Measurements from ENCODE around the gene NAALADL2. TPM values are rescaled to one million over a fixed set of nuclear protein-coding genes. Genes with fewer than 3 reads are reported as not detected.

The NAALADL2 gene
- total and polyA plus RNA-seq, 9 of the 15 experiments (the other 6 are each of a cell fraction or from before 2014, with no cell fraction given) = 0.29 to 1.1 (median 0.79) TPM; not detected in 1

DNA sequence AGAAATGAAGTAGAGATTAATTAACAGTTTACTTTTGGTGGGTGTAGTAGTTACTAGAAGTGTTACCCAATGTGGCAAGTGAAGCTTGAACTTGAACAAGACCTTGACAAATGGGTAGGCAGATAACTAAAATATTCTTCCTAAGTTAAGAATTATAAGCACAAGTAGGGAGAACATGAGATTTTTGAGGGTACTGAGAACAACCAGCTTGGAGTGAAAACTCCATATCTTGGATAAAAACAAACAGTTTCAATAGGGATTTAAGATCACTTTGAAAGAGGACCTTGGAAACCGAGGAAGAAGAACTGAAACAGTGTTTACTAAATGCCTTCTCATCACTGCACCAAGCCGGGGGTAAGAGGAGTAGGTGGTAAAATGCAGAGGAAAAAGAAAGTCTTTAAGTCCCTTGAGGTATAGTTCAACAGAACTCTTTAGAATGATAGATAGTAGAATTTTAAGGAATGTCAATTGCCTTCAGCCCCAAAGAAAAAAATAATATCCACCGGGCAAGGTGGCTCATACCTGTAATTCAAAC, 496.7 kb downstream of the NAALADL2 start:
- Histone ChIP-seq H3K9me1 (ENCODE audit: control insufficient read depth, insufficient read depth, low read length) (no peaks in the 10 kb centered on the region), H3K4me1 (replicated peaks in 1 of 2; ENCODE audit: control insufficient read depth in 2 of 2, insufficient read depth in 2 of 2, low read length in 2 of 2) (no peaks in the 10 kb centered on the region), H3K4me3 (no peak overlapping the region), H3K79me2 (ENCODE audit: control insufficient read depth, insufficient read depth, low read length) (no peaks in the 10 kb centered on the region), H3K9ac (ENCODE audit: insufficient read depth in 1 of 2, low read depth in 2 of 2, low read length in 2 of 2) (no peak overlapping the region), H3K27ac (ENCODE audit: extremely low read depth, low read depth, low read length) (no peak overlapping the region), H3K9me3 (replicated peaks; ENCODE audit: control insufficient read depth, insufficient read depth, low read depth, low read length) (0 out of 2 replicates have a peak, but pooled peaks cover 3% of the 10 kb centered on the region), H3K4me2 (ENCODE audit: insufficient read depth, low read length) (no peak overlapping the region), H4K20me1 (replicated peaks; ENCODE audit: control insufficient read depth, insufficient read depth, low read length) (no peaks in the 10 kb centered on the region), H3K36me3 (ENCODE audit: control insufficient read depth, insufficient read depth, low read length) (no peaks in the 10 kb centered on the region), H3K27me3 (ENCODE audit: control insufficient read depth in 2 of 2, insufficient read depth in 2 of 2, low read length in 2 of 2) (no peaks in the 10 kb centered on the region), H2AFZ (ENCODE audit: low read depth, low read length) (no peak overlapping the region)
- POLR2A ChIA-PET = no interaction called here
- DNase-seq (ENCODE audit: extremely low read depth in 1 of 4, low spot score in 3 of 4) = no peak
- intact Hi-C loops (cut with micrococcal nuclease) (no loop called here), in situ Hi-C loops (cut with MboI) (no loop called here)
- 0% methylated on average over 3 of the region's 3 CpGs for WGBS (ENCODE audit: insufficient coverage, low coverage, missing lambda C conversion rate)
- BruUV-seq (replicated peaks) = no TSS peak
- no peak for TF ChIP-seq MCM7 (IDR thresholded peaks at IDR 0.05)
- CTCF ChIA-PET (ENCODE audit: low intra/inter-chr PET ratio) = no interaction called here
- ATAC-seq = no peak
- FAIRE-seq = no peak

DNA sequence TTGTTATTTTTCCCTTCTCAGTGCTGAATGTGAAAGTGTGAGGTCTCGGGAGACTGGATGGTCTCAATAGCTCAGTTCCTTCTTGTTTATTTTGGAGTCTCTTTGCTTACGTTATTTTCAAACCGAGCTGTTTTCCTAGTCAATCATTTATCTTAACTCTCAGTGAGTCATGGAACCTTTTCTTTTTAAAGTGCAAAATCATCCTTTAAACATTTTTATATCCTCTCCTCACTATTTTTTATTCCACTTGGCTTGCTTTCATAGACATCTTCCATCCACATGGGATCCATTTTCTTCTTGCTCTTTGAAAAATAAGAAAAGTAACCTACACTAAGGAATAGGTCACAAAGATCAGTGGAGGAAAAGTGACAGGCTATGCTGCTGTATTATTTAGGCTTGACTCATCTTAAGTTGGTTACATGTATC, 497.8 kb downstream of the NAALADL2 start:
- Histone ChIP-seq H3K36me3 (ENCODE audit: control insufficient read depth, insufficient read depth, low read length) (no peaks in the 10 kb centered on the region), H3K4me2 (ENCODE audit: insufficient read depth, low read length) (no peak overlapping the region), H4K20me1 (replicated peaks; ENCODE audit: control insufficient read depth, insufficient read depth, low read length) (no peaks in the 10 kb centered on the region), H3K4me3 (no peak overlapping the region), H3K27me3 (ENCODE audit: control insufficient read depth in 2 of 2, insufficient read depth in 2 of 2, low read length in 2 of 2) (no peaks in the 10 kb centered on the region), H3K4me1 (replicated peaks in 1 of 2; ENCODE audit: control insufficient read depth in 2 of 2, insufficient read depth in 2 of 2, low read length in 2 of 2) (no peaks in the 10 kb centered on the region), H3K9me1 (ENCODE audit: control insufficient read depth, insufficient read depth, low read length) (no peaks in the 10 kb centered on the region), H3K9ac (ENCODE audit: insufficient read depth in 1 of 2, low read depth in 2 of 2, low read length in 2 of 2) (no peak overlapping the region), H3K27ac (ENCODE audit: extremely low read depth, low read depth, low read length) (no peak overlapping the region), H2AFZ (ENCODE audit: low read depth, low read length) (no peak overlapping the region), H3K9me3 (replicated peaks; ENCODE audit: control insufficient read depth, insufficient read depth, low read depth, low read length) (0 out of 2 replicates have a peak, but pooled peaks cover 3% of the 10 kb centered on the region), H3K79me2 (ENCODE audit: control insufficient read depth, insufficient read depth, low read length) (no peaks in the 10 kb centered on the region)
- CTCF ChIA-PET (ENCODE audit: low intra/inter-chr PET ratio) = interaction anchor here (0.6 kb wide), 1 partner anchor 256 kb away, joined by 3 read pairs; no protein-coding TSS in a partner anchor
- POLR2A ChIA-PET = no interaction called here
- intact Hi-C loops (cut with micrococcal nuclease) (no loop called here), in situ Hi-C loops (cut with MboI) (no loop called here)
- FAIRE-seq (no peak), DNase-seq (ENCODE audit: extremely low read depth in 1 of 4, low spot score in 3 of 4) (no peak), ATAC-seq (no peak)
- BruUV-seq (replicated peaks) = no TSS peak
- 0% methylated on average over 3 of the region's 3 CpGs for WGBS (ENCODE audit: insufficient coverage, low coverage, missing lambda C conversion rate)
- TF ChIP-seq, protein P1, sequence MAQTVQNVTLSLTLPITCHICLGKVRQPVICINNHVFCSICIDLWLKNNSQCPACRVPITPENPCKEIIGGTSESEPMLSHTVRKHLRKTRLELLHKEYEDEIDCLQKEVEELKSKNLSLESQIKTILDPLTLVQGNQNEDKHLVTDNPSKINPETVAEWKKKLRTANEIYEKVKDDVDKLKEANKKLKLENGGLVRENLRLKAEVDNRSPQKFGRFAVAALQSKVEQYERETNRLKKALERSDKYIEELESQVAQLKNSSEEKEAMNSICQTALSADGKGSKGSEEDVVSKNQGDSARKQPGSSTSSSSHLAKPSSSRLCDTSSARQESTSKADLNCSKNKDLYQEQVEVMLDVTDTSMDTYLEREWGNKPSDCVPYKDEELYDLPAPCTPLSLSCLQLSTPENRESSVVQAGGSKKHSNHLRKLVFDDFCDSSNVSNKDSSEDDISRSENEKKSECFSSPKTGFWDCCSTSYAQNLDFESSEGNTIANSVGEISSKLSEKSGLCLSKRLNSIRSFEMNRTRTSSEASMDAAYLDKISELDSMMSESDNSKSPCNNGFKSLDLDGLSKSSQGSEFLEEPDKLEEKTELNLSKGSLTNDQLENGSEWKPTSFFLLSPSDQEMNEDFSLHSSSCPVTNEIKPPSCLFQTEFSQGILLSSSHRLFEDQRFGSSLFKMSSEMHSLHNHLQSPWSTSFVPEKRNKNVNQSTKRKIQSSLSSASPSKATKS (CRISPR knock-in tag; IDR thresholded peaks at IDR 0.05) = no peak
- TF ChIP-seq JUNB (CRISPR knock-in tag; conservative IDR thresholded peaks at IDR 0.05) (no peak), SMARCC2 (IDR thresholded peaks at IDR 0.05; ENCODE audit: low read depth) (no peak), CHD2 (IDR thresholded peaks at IDR 0.05; ENCODE audit: low read depth, low read length) (no peak), ZNF764 (CRISPR knock-in tag; IDR thresholded peaks at IDR 0.05; ENCODE audit: low read depth) (no peak), ZNF551 (CRISPR knock-in tag; IDR thresholded peaks at IDR 0.05) (no peak), DDX20 (tag; IDR thresholded peaks at IDR 0.05; ENCODE audit: low read depth) (no peak), ZNF12 (CRISPR knock-in tag; IDR thresholded peaks at IDR 0.05) (no peak), SREBF2 (CRISPR knock-in tag; IDR thresholded peaks at IDR 0.05) (no peak), CSDE1 (IDR thresholded peaks at IDR 0.05) (no peak), E2F3 (CRISPR knock-in tag; IDR thresholded peaks at IDR 0.05) (no peak), SRSF7 (optimal IDR thresholded peaks at IDR 0.05; ENCODE audit: low read depth, low read length) (no peak)
- TF ChIP-seq, protein P2, sequence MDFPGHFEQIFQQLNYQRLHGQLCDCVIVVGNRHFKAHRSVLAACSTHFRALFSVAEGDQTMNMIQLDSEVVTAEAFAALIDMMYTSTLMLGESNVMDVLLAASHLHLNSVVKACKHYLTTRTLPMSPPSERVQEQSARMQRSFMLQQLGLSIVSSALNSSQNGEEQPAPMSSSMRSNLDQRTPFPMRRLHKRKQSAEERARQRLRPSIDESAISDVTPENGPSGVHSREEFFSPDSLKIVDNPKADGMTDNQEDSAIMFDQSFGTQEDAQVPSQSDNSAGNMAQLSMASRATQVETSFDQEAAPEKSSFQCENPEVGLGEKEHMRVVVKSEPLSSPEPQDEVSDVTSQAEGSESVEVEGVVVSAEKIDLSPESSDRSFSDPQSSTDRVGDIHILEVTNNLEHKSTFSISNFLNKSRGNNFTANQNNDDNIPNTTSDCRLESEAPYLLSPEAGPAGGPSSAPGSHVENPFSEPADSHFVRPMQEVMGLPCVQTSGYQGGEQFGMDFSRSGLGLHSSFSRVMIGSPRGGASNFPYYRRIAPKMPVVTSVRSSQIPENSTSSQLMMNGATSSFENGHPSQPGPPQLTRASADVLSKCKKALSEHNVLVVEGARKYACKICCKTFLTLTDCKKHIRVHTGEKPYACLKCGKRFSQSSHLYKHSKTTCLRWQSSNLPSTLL (IDR thresholded peaks at IDR 0.05) = no peak
